Measurements from ENCODE around the gene LCN2. TPM values are rescaled to one million over a fixed set of nuclear protein-coding genes. Genes with fewer than 3 reads are reported as not detected.

The LCN2 gene
- polyA plus RNA-seq, 1 experiment: not detected

GRCh38 chr9:128159784-128160602 lies 10.7 kb downstream of the LCN2 start, which contains the start of gene BBLN:
Gene BBLN (plus strand): TSS chr9:128160265. CDS start chr9:128160408, 143 bp downstream.
- TF ChIP-seq CTCF (IDR thresholded peaks at IDR 0.05; ENCODE audit: insufficient read depth, low read depth, low read length): no peak
- peak; percentile 25 for DNase-seq (ENCODE audit: low read depth)

GRCh38 chr9:128160603-128160987 lies 11.3 kb downstream of the LCN2 start:
- Histone ChIP-seq H3K36me3 (ENCODE audit: control insufficient read depth, insufficient read depth, low read length) (peaks cover 18% of the 10 kb centered on the region), H3K4me3 (ENCODE audit: low read depth, low read length) (peak overlapping the region; percentile 73), H3K27me3 (ENCODE audit: control insufficient read depth, insufficient read depth, low read length) (no peaks in the 10 kb centered on the region)
- no peak for DNase-seq (ENCODE audit: low read depth)
- no peak for TF ChIP-seq CTCF (IDR thresholded peaks at IDR 0.05; ENCODE audit: insufficient read depth, low read depth, low read length)
- ChIA-PET POLR2A (no interaction called here), CTCF (interaction anchor here (0.9 kb wide), 1 partner anchor 43 kb away, joined by 3 read pairs; no protein-coding TSS in a partner anchor)

More at GRCh38 chr9:128159784-128160602, 10.7 kb downstream of the LCN2 start, which contains the start of gene BBLN:
- Histone ChIP-seq H3K36me3 (ENCODE audit: control insufficient read depth, insufficient read depth, low read length) (peaks cover 18% of the 10 kb centered on the region), H3K4me3 (ENCODE audit: low read depth, low read length) (peak within 1 kb of the TSS; percentile 73), H3K27me3 (ENCODE audit: control insufficient read depth, insufficient read depth, low read length) (no peaks in the 10 kb centered on the region)
- POLR2A ChIA-PET: no interaction called here
- CTCF ChIA-PET: interaction anchor here (0.6 to 0.9 kb wide), 3 partner anchors 22 to 42 kb away, joined by 3 read pairs; no protein-coding TSS in a partner anchor

GRCh38 chr9:128161215-128161902 lies 12.1 kb downstream of the LCN2 start:
- TF ChIP-seq CTCF (IDR thresholded peaks at IDR 0.05; ENCODE audit: insufficient read depth, low read depth, low read length): no peak
- no peak for DNase-seq (ENCODE audit: low read depth)
- ChIA-PET POLR2A (no interaction called here), CTCF (interaction anchor here (0.6 to 0.9 kb wide), 2 partner anchors 18 to 43 kb away, joined by 3 read pairs; no protein-coding TSS in a partner anchor)
- Histone ChIP-seq H3K27me3 (ENCODE audit: control insufficient read depth, insufficient read depth, low read length) (no peaks in the 10 kb centered on the region), H3K4me3 (ENCODE audit: low read depth, low read length) (no peak overlapping the region), H3K36me3 (ENCODE audit: control insufficient read depth, insufficient read depth, low read length) (peaks cover 20% of the 10 kb centered on the region)

- no peak overlapping the region for H3K4me3 ChIP-seq (ENCODE audit: low read depth, low read length)
- POLR2A ChIA-PET: no interaction called here
Measured at GRCh38 chr9:128162215-128163026, 13.2 kb downstream of the LCN2 start.

More at GRCh38 chr9:128162215-128163026, 13.2 kb downstream of the LCN2 start:
- CTCF ChIA-PET: no interaction called here
- no peak for DNase-seq (ENCODE audit: low read depth)
- no peak for TF ChIP-seq CTCF (IDR thresholded peaks at IDR 0.05; ENCODE audit: insufficient read depth, low read depth, low read length)
- Histone ChIP-seq H3K36me3 (ENCODE audit: control insufficient read depth, insufficient read depth, low read length) (peaks cover 20% of the 10 kb centered on the region), H3K27me3 (ENCODE audit: control insufficient read depth, insufficient read depth, low read length) (no peaks in the 10 kb centered on the region)

Measured in BJ (cell line).